NCI-H2227 (cell line): ENCODE data around the gene APLP2.
A peak's percentile ranks its signal among the peaks of the same experiment; 100 is the strongest.

Experiments used
- DNase-seq: peaks from one replicate; lab custom pipeline; 2025; ENCODE audit not compliant: unreplicated experiment; lab: John Stamatoyannopoulos, UW

Gene APLP2

DNA sequence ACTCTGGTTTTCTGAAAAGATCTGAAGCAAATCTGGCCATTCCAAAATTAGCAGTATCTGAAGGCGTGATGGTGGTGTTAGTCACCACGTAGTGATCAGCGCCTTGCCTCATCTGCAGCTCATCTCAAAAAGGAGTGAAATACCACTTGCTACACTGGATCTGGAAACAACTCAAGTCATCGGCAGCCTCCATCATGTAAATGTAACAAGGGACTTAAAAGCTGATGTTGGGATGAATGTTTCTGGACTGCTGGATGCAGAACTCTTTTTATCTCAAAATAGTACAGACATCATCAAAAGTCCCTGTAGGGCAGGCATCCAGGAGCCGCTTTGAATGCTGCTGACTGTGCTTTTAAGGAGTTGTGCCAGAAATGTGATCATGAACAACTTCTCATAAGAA lies 14.1 kb upstream of the APLP2 start:
- DNase-seq, result no peak

DNA sequence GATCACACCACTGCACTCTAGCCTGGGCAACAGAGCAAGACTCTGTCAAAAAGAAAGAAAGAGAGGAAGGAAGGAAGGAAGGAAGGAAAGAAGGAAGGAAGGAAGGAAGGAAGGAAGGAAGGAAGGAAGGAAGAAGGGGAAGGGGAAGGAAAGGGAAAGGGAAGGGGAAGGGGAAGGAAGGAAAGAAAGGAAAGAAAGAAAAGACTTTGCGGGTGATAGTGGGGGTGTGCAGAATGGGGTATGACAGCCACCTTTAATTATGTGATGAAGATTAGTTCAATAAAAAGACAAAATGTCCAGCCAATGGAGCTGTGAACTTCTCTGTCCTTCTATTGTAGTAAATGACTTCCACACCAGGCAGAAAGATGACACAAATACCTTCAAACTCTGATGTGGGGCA lies 8.7 kb upstream of the APLP2 start:
- no peak for DNase-seq

DNA sequence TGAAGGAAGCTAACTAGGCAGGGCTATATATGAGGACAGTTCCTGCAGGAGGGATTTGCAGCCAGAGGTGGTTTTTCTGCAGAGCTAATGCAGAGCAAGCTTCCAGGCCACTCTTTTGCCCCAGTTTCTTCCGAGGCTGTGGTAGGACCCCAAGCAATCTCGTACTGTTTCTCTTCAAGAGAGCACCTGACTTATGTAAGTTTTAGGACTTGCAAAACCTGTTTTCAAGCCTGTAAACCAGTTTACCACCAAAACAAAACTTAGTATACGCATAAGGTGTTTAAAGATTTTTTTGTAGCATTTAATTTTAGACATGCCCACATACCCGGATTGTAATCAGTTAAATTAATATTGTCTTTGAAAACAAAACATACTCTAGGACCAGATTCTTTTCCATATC lies 7.7 kb upstream of the APLP2 start:
- no peak for DNase-seq

DNA sequence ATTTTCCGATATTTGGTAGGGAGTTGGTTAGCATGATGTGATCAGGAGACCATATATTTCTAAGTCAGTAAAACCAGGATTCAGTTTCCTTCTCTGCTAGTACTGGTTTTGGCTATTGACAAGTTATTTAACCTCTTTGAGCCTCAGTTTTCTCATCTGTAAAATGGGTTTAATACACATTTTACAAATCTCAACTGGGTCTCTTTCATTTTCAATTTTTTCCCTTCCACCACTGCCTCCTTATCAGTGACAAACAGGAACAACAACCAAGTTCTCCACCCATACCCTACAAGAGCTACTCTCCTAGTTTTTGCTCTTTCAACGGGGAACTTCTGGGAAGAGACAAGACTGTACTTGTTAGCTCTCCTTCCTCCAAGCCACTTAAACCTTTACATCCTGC lies 6.2 kb upstream of the APLP2 start:
- DNase-seq, result no peak

DNA sequence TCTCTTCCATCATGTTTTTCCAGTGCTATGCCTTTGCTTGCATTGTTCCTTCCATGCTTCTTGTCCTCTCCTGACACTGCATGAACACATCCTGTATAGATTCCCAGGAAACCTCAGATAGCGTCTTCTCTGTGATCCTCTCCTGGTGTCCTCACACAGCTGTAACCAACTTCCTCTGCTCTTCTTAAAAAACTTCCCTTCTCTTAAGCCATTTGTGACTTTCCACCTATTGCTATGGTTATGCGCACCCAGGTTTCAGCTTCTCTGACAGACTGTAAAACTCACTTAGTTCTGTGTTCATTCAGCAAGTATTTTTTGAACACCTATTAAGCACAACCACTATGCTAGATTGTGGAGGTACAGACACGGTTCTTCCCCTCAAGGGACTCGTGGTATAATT lies 5.1 kb upstream of the APLP2 start:
- no peak for DNase-seq

DNA sequence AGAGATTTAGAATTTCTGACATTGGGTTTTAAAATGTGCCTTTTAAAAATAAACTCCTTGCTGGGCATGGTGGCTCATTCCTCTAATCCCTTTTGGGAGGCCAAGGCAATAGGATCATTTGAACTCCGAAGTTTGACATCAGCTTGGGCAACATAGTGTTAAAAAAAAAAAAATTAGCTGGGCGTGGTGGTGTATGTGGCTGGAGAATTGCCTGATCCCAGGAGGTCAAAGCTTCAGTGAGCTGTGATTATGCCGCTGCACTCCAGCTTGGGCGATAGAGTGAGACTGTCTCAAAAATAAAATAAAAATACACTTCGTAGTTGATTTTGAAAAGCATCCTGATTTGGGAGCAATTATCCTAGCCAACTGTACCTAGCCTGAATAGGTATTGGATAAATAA lies 3.4 kb upstream of the APLP2 start:
- peak; percentile 27 for DNase-seq

DNA sequence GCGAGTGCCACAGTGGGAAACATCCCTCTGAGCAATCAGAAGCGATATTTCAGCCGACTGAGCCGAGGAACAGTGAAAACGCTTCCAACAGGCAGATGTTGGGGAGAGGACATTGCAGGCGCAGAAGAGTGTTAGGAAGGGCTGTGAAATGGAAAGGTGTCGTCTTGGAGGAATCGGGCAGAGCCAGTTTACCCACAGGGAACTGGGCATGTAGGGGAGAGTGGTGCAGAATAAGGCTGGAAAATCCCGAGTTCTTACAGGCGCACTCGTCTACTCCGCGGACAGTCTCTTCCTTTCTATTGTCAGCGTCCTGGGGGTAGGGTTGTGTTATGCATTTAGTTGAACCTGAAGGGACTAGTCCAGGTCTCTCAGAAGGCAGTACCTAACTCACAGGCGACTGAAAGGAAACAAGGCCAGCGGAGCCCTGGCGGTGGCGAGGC lies 1.1 kb upstream of the APLP2 start:
- DNase-seq, result no peak

DNA sequence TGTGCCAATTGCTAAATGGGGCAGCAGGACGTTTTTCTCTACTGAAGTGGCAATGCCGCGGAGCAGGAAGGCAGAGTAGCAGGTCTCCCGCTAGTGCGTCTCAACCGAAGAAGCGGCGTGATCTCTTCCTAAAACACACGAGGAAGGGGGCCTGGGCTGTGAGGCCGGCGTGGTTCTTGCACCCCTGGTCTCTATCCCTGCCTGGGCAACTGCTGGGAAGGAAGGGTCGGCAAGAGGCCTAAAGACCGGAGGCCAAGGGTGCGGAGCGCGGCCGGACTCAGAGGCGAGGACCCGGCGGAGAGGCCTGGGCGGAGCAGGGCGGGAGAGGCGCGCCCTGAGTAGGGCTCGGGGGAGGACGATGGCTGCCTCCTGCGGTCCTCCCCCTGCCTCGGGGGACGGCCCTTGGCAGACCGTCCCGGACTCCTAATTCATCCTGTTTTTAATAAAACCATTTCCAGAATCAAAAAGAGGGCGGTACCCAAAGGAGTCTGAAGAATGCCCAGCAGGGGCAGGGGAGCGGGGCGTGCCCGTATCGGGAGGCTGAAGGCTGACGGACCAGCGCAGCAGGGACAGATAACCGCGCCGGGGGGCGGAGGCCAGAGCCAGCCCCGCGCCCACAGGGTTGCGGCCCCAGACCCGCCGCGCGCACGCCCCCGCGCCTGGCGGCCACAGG lies 572 bp upstream of the APLP2 start:
- peak; percentile 85 for DNase-seq

DNA sequence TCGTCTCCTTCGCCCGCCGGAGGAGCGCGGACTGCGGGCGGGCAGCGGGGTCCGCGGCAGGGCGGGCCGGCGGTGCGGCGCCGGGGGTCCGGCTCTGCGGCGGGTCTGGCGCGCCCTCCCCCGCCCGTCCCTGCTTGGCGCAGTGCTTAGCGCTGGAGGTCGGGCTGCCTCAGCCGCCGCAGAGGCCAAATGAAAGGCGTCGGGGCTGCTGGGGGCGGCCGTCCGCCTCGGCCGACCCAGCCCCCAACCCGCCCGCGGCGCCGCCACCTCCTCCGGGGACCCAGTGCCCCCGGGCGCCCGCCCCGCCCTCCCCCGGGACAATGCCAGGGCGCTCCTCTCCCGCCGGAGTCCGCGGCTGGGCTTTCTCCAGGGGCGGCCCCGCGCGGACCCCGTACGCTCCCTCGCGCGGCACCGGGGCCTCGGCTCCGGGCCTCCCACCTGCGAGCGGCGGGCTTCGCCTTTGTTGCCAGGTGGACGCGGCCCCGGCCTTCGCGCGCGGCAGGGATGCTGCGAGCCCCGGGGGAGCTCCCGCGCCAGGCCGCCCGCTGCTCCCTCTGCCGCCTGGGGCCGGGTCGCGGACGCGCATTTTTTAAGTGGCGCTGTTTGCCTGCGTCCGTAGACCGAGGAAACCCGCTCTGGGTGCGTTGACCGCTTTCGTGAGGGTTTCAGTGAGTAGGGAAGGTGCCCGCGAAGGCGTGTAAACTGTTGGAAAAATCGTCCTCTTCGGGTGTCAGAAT lies 583 bp downstream of the APLP2 start:
- peak; percentile 53 for DNase-seq

DNA sequence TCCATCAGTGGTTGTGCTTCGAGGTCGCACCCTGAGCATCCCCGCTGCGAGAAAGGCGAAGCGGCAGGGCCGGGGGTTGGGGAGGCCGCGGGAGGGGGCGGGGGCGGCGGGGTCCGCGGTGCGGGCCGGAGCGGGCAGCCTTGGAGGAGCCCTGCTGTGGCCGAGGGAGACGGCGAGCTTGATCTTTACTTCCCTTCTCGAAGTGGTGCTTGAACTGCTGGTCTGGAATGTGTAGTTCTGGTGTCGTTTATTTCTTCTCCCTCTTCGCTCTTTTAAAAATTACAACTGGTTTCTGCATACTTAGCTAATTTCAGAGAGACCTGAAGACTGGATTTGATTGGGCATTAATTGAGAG lies 1.1 kb downstream of the APLP2 start:
- DNase-seq, result no peak

DNA sequence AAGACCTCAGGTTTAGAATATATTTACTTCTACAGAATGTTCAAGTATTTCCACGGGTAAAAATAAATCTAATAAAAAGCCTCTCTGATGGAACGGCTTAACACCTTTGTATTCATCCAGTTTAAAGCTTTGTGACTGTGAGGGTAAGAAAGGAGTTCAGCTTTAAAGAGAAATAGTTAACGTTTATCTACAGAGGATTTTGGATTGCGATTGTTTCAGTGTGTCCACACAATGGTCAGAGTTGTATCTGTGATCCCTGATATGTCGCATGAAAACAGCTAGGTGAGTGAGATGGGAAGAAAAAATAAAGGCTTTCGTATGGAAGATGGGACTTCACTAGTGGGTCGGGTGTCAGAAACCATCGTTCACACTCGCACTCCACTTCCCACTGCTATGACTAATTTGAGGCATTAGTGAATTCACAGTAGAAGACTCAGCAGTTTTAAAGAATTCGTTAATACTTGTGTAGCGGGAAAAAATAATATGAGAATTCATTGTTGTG lies 1.6 kb downstream of the APLP2 start:
- no peak for DNase-seq

DNA sequence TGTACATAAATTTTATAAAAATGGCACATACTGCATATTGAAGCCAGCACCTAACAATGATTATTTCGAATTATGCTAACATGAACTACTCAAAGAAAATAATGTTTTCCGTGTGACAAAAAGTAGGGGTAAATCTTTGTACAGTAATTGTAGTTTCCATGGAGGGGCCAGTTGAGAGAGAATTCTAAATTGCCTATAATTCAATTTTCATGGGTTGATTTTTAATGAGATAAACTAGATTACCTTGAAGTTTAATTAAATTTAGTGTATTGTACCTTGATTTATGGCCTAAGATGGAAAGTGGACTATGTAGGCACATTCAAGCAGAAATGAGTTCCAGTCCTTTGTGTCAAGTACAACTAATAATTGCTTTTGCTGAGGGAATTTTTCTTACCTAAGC lies 5.0 kb downstream of the APLP2 start:
- DNase-seq, result no peak

DNA sequence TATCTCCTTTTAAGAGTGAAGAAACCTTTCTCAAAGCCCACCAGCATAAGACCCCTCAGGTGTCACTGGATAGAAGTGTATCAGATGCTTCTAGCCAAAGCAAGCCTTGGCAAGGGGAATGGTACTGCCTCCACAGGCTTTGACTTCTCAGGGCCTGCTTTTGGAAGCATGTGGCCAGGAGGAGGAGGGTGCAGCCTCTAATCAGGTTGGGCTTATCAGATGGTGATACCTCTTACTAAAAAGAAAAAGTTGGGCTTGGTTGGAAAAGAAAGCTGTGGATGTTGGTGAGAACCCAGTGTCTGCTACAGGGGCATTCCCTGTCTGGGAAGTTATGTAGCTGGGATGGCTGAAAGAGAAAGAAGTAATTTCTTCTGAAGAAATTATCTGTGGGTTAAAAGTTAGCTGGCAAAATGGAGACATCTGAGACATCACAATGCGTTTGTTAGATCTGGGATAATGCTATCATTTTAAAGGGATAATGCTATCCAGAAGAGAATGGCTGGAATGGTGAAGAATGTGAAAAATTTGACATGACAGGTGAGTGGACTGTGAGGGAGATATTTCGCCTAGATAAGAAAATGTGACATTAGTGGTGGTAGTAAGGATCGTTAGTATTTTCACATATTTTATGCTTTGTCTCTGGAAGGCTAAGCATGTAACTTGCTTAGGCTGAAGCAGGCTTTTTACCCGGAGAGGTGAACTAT lies 7.2 kb downstream of the APLP2 start:
- no peak for DNase-seq

DNA sequence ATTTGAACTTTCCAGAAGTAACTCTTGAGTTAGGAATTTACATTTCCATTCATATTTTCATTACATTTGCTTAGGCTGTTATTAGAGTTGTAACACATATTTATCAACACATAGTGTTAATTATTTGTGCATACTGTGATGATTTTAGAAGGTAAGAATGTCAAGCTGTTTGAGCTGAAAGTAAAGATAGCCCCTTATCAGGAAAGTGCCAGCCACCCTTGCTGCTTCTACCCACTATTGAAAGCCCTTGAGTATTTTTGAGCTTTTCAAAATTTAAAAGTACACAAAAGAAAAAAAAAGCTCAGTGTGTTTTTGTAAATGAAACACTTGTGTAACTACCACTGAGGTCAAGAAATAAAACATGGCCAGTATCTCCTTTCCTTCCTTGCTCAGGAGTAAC lies 8.0 kb downstream of the APLP2 start:
- no peak for DNase-seq

DNA sequence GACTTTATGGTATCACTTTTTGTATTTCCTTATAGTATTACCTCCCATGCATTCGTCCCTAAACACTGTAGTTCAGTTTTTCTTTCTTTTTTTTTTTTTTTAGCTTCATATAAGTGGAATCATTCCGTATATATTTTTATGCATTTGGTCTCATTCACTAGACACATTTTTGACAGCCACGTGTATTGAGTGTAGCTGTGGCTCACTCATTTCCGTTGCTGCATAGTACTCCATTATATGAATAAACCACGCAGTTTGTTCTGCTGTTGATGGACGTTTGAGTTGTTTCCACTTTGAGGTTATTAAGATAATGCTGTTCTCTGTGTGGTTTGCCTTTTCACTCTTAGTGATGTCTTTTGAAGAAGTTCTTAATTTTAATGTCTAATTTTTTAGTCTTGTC lies 8.4 kb downstream of the APLP2 start:
- DNase-seq, result no peak

DNA sequence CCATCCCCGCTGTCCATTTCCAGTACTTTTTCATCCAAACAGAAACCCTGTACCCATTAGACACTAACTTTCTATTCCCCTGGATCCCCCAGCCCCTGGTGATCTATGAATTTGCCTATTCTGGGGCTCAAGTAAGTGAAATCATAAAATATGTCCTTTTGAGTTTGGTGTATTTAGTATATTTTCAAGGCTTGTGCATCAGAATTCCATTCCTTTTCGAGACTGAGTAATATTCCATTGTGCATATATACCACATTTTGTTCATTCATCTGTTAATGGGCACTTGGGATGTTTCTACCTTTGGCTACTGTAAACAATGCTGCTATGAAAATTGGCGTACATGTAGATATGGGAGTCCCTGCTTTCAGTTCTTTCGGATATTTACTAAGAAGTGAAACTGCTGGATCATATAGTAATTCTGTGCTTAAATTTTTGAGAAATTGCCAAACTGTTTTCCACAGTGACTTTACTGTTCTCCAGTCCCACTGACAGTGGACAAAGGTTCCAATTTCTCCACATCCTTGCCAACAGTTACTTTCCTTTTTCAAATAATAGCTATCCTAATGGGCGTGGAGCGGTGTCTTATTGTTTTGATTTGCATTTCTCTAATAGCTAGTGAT lies 16.1 kb downstream of the APLP2 start:
- no peak for DNase-seq

DNA sequence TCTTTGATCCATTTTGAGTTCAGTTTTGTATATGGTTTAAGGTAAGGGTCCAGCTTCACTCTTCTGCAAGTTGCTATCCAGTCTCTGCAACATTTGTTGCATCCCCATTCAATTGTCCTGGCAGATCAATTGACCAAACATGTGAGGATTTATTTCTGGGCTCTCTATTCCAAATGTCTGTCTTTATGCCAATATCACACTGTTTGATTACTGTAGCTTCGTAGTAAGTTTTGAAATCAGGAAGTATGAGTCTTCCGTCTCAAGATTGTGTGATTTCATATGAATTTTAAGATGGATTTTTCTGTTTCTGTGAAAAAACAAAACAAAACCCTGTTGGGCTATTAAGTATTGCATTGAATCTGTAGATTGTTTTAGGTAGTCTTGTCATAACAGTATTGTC lies 17.0 kb downstream of the APLP2 start:
- DNase-seq, result no peak

DNA sequence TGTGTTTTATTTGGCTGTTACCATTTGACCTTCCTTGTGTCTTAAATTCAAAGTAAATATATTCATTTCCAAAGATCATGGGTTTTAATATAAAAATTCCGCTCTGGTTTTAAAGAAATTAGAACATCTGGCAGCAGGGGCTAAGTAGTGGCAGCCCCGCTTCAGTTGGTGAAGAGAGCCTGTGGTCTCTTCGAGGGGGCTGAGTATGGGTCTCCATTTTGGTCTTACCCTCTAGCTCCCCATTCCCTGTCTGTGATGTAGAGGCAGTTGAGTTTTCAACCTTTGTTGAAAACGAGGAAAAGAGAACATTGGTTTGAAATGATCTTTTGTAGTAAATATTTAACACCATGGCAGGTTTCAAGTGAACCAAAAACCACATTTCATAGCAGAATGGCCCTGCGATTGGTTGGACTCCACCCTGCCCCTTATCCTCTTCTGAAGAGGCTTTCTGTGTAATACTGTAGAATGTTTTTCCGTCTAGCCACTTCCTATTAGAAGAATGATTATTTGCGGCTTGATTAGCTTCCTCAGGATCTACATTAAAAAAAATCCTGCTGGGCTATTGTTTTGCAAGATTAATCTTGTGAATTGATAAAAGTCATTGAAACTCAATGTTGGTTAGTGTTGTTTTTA lies 17.7 kb downstream of the APLP2 start:
- DNase-seq, result no peak

DNA sequence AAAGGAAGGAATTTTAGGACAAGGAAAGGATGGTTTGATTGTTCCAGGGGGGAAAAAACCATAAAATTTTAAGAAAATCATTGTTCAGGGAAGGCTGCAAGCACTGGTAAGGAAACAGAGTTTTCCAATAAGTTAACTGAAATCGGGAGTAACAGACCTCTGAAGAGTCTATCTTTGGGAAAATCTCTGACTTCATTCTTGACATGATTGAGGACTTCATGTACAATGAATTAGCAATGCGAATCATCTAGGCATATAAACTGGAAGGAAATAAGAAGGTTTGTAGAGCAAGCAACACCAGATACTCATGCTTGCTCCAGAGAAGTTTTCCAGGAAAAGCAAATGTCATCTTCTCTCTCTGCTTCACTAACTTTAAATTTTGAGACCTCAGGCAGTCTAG lies 18.5 kb downstream of the APLP2 start:
- DNase-seq, result no peak

DNA sequence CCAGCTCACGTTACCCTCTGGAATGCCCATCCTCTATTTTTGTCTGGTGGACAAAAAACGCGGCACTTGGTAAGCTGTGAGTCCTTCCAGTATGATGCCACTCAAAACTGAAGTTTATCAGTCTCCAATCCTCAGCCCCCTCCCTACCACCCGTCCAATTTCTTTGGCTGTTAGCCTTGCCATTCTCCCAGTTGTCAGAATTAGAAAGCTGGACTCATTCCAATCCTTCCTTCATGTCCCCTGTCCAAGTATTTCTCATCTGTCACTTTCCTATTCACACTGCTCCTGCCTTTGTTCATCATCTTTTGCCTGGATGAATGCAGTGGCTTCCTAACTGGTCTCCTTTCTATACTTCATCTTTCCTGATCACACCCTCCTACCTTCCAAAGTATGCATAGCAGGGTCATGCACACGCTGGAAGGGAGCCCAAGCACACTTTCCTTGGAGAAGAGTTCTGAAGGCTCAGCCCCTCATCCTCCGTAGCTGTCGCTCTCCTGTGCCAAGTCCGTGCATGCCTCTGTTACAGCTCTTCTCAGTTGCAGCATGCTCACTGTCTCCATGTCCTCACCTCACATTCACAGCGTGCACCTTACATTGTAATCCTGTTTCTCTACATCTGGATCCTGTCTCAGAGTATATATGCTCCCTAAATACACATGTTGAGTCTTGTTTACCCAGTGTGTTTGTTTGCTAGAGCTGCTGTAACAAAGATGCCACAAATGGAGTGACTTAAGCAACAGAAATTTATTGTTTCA lies 19.4 kb downstream of the APLP2 start:
- no peak for DNase-seq

DNA sequence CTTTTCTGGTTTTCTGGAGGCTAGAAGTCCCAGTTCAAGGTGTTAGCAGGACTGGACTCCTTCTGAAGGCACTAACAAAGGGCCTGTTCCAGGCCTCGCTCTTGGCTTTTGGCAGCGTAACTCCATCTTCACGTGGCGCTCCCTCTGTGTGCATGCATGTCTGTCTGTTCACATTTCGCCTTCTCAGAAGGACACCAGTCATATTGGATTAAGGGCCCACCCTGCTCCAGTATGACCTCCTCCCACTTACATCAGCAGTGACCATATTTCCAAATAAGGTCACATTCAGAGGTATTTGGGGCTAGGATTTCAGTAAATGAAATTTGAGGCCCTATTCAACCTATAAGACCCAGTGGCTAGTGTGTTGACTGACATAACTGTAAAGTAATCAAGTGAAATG lies 20.0 kb downstream of the APLP2 start:
- no peak for DNase-seq
